H1 (cell line): Measurements from ENCODE around the gene METTL22. TPM values are rescaled to one million over a fixed set of nuclear protein-coding genes. Genes with fewer than 3 reads are reported as not detected.

ENCODE experiments used
- ATF3 ChIP-seq: IDR thresholded peaks from 2 replicates; pipeline ENCODE4 v1.6.1; 2011; ENCODE audit warnings: low read depth, mild to moderate bottlenecking, low read length; ENCODE audit not compliant: insufficient read depth
- EGR1 ChIP-seq: IDR thresholded peaks from 2 replicates; pipeline ENCODE4 v1.6.1; 2011; ENCODE audit warnings: low read depth, low read length, borderline replicate concordance
- EP300 ChIP-seq, 2 experiments: IDR thresholded peaks; 1 replicate in 1 of 2; 2 replicates in 1 of 2; pipeline ENCODE4 v1.6.1; 2011 to 2012; ENCODE audit warnings: low read depth in 2 of 2, low read length in 2 of 2, mild to moderate bottlenecking in 2 of 2, borderline replicate concordance in 1 of 2, inconsistent platforms in 1 of 2, moderate library complexity in 1 of 2
- EZH2 ChIP-seq: fragments of 200-600 bp; sonication (generic); IDR thresholded peaks from 2 replicates; pipeline ENCODE4 v1.7.1; 2012; ENCODE audit warnings: low read depth, mild to moderate bottlenecking, moderate library complexity, low read length, inconsistent platforms; ENCODE audit not compliant: severe bottlenecking
- MAX ChIP-seq: IDR thresholded peaks from 2 replicates; pipeline ENCODE4 v1.6.1; 2012; ENCODE audit warnings: inconsistent platforms
- TCF12 ChIP-seq: IDR thresholded peaks from 2 replicates; pipeline ENCODE4 v1.6.1; 2011; ENCODE audit warnings: low read depth, mild to moderate bottlenecking, low read length
- polyA plus RNA-seq, 7 experiments: library from polyadenylated mRNA; depleted of rRNA in 3 of 7; stranded (reverse) in 5 of 7; unstranded in 2 of 7; fragments of >200 nt in 5 of 7; fragments of 200-250 nt in 2 of 7; gene quantifications; 1 replicate in 5 of 7; 2 replicates in 1 of 7; 4 replicates in 1 of 7; pipeline versions ENCODE4 v1.2.1 to v1.2.3, GENCODE V29; 2011 to 2013; ENCODE audit warnings: missing spikeins in 2 of 7, mixed read lengths in 2 of 7
- total RNA-seq: library from RNA; stranded (reverse); fragmentation: NEBNext Ultra II Directional; extraction: Animal tissue kit (Norgen Biotek cat#: 25700); gene quantifications from 2 replicates; pipeline ENCODE4 v1.2.1, GENCODE V29; 2021

The METTL22 gene
- total and polyA plus RNA-seq, 2 of the 8 experiments (the other 6 are each of a cell fraction or from before 2014, with no cell fraction given) = 56.7 to 85.2 TPM

- no peak for TF ChIP-seq ATF3
- no peak for TF ChIP-seq MAX
- no peak for TF ChIP-seq EP300 (IDR thresholded peaks at IDR 0.05; ENCODE audit: borderline replicate concordance in 1 of 2, low read depth in 2 of 2, low read length in 2 of 2)
- TF ChIP-seq EGR1 = no peak
- TF ChIP-seq EZH2 = no peak
- no peak for TF ChIP-seq TCF12
These were observed 23.6 kb downstream of the METTL22 start (continued) for GRCh38 chr16:8645141-8645521.
